Endothelial cell (in vitro differentiated cells): Measurements from ENCODE around the gene ARHGEF39. TPM values are rescaled to one million over a fixed set of nuclear protein-coding genes. Genes with fewer than 3 reads are reported as not detected.

Experiments
- DNase-seq: peaks from one replicate; pipeline ENCODE4 v3.0.0; 2021; ENCODE audit warnings: low spot score
- H3K27ac Mint-ChIP-seq: one replicate; pipeline ENCODE4 v1.8.0; 2021; ENCODE audit warnings: mixed read lengths, inconsistent platforms; ENCODE audit not compliant: unreplicated experiment
- H3K27me3 Mint-ChIP-seq: one replicate; pipeline ENCODE4 v1.8.0; 2021; ENCODE audit warnings: mild to moderate bottlenecking, moderate library complexity, mixed read lengths, inconsistent platforms; ENCODE audit not compliant: unreplicated experiment
- H3K36me3 Mint-ChIP-seq: one replicate; pipeline ENCODE4 v1.8.0; 2021; ENCODE audit warnings: mild to moderate bottlenecking, low read depth, mixed read lengths, inconsistent platforms; ENCODE audit not compliant: unreplicated experiment
- H3K4me1 Mint-ChIP-seq: one replicate; pipeline ENCODE4 v1.8.0; 2021; ENCODE audit warnings: mild to moderate bottlenecking, mixed read lengths, inconsistent platforms; ENCODE audit not compliant: unreplicated experiment
- H3K4me3 Mint-ChIP-seq: one replicate; pipeline ENCODE4 v1.8.0; 2021; ENCODE audit warnings: mild to moderate bottlenecking, mixed read lengths, inconsistent platforms; ENCODE audit not compliant: unreplicated experiment
- H3K9me3 Mint-ChIP-seq: one replicate; pipeline ENCODE4 v1.8.0; 2021; ENCODE audit warnings: mixed read lengths, inconsistent platforms; ENCODE audit not compliant: unreplicated experiment
- CTCF ChIP-seq: fragments of 200-600 bp; sonication (generic); IDR thresholded peaks from one replicate; pipeline ENCODE4 v1.5.0; 2021; ENCODE audit warnings: antibody characterized with exemption; ENCODE audit not compliant: unreplicated experiment
- total RNA-seq: library from RNA; stranded (reverse); fragmentation: NEBNext Ultra II Directional; extraction: Animal tissue kit (Norgen Biotek cat#: 25700); gene quantifications from one replicate; pipeline ENCODE4 v1.2.1, GENCODE V29; 2021; ENCODE audit not compliant: unreplicated experiment

The ARHGEF39 gene
- total RNA-seq, 1 donor from 2014 or later, result 1.4 TPM

- H3K9me3 Mint-ChIP-seq, result no peaks in the 10 kb centered on the region
- H3K4me3 Mint-ChIP-seq, result peak overlapping the region; percentile 66
- peaks cover 26% of the 10 kb centered on the region for H3K4me1 Mint-ChIP-seq
- TF ChIP-seq CTCF, result no peak
- H3K27ac Mint-ChIP-seq, result no peak overlapping the region
- H3K27me3 Mint-ChIP-seq, result peaks cover 11% of the 10 kb centered on the region
- DNase-seq, result peak; percentile 81
- no peaks in the 10 kb centered on the region for H3K36me3 Mint-ChIP-seq
Observed at GRCh38 chr9:35675732-35676392, 10.9 kb upstream of the ARHGEF39 start.

DNA sequence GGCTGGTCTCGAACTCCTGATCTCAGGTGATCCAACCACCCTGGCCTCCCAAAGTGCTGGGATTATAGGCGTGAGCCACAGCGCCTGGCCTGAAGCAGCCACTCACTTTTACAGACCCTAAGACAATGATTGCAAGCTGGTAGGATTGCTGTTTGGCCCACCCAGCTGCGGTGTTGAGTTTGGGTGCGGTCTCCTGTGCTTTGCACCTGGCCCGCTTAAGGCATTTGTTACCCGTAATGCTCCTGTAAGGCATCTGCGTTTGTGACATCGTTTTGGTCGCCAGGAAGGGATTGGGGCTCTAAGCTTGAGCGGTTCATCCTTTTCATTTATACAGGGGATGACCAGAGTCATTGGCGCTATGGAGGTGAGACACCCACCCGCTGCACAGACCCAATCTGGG, 10.2 kb upstream of the ARHGEF39 start:
- TF ChIP-seq CTCF, result no peak
- Mint-ChIP-seq H3K9me3 (no peaks in the 10 kb centered on the region), H3K27ac (no peak overlapping the region), H3K36me3 (no peaks in the 10 kb centered on the region), H3K27me3 (peaks cover 11% of the 10 kb centered on the region), H3K4me1 (peaks cover 25% of the 10 kb centered on the region), H3K4me3 (peak overlapping the region; percentile 59)
- no peak for DNase-seq

- TF ChIP-seq CTCF, result no peak
- Mint-ChIP-seq H3K36me3 (no peaks in the 10 kb centered on the region), H3K4me1 (peaks cover 17% of the 10 kb centered on the region), H3K27ac (no peak overlapping the region), H3K4me3 (no peak overlapping the region), H3K27me3 (peaks cover 11% of the 10 kb centered on the region), H3K9me3 (no peaks in the 10 kb centered on the region)
- DNase-seq, result no peak
Observed at GRCh38 chr9:35674025-35674361, 9.0 kb upstream of the ARHGEF39 start.

GRCh38 chr9:35673132-35674024, 8.4 kb upstream of the ARHGEF39 start, which contains the start of gene CA9:
Gene CA9 (plus strand): TSS chr9:35673928. CDS start chr9:35673960, 32 bp downstream.
- H3K4me1 Mint-ChIP-seq, result peaks cover 13% of the 10 kb centered on the region
- no peak for DNase-seq
- H3K27me3 Mint-ChIP-seq, result peaks cover 11% of the 10 kb centered on the region
- no peak within 1 kb of the TSS for H3K27ac Mint-ChIP-seq
- H3K36me3 Mint-ChIP-seq, result no peaks in the 10 kb centered on the region
- TF ChIP-seq CTCF, result no peak
- peak within 1 kb of the TSS; percentile 29 for H3K4me3 Mint-ChIP-seq
- H3K9me3 Mint-ChIP-seq, result no peaks in the 10 kb centered on the region
